HG03521 (cell line): ENCODE measurements around the gene GRIK2.
A peak's percentile ranks its signal among the peaks of the same experiment; 100 is the strongest.

ENCODE experiments used
- ATAC-seq: cut with Tn5 transposase; IDR thresholded peaks from one replicate; pipeline ENCODE4 v1.9.1; 2021; ENCODE audit warnings: mild to moderate bottlenecking, moderate library complexity; ENCODE audit not compliant: unreplicated experiment

GRIK2 gene

DNA sequence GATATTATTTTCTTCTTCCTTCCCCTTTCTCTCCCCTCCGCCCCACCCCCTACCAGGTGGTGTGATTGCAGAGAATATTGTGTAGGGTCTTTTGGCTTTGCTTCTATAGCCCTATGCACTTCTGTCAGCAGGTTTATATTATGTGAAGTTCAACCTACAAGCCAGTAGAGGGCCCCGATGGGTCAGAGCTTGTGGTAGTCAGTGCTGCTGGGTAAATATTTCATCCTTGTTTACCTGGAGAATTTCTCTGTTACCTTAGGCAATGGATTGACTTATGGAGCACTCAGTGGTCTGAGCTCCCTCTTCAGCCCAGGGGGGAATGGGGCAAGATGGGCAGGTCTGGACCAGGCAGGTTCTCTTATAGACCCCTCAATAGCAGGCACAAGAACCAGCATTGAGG lies 720.9 kb downstream of the GRIK2 start:
- ATAC-seq, result peak; percentile 58

DNA sequence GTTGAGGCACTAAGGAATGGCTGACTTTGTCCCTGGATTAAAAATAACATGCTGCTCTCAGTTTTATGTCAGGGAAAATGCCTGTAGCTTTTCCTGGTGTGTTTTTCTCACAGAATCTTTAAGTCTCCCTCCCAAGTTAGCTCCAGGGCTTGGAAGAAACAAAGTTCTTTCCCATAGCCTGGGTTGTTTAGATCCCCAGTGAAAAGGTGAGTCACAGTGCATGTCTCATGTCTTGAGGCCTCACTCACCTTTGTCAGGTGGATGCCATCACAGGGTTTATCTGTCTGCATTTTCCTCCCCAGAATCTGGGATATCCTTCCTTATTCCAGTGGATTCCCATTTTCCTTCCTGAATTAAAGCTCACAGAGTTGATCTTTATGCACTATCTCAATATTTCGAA lies 722.4 kb downstream of the GRIK2 start:
- no peak for ATAC-seq

DNA sequence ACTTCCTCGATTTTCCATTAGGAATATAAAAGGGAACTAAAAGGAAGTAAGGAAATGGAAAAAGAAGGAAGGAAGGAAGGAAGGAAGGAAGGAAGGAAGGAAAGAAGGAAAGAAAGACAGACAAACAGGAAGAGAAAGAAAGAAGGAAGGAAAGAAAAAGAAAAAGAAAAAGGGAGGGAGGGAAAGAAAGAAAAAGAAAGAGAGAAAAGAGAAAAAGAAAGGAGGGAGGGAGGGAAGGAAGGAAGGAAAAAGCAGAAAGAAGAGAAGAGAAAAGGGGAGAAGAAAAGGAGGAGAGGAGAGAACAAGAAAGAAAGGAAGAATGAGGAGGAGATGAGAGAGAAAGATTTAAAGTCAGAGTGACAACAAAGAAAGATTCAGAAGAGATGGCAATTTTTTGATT lies 724.5 kb downstream of the GRIK2 start:
- no peak for ATAC-seq
